KG1 (cell line): ENCODE results near the gene ADGRD1.
"Not testable (repeated sequence)": the region's sequence is repeated elsewhere in the genome, so short reads cannot be mapped to it uniquely, and the experiment has no call there.

ENCODE experiments used
- DNase-seq: peaks from one replicate; lab custom pipeline; 2025; lab: John Stamatoyannopoulos, UW

ADGRD1 gene

DNA sequence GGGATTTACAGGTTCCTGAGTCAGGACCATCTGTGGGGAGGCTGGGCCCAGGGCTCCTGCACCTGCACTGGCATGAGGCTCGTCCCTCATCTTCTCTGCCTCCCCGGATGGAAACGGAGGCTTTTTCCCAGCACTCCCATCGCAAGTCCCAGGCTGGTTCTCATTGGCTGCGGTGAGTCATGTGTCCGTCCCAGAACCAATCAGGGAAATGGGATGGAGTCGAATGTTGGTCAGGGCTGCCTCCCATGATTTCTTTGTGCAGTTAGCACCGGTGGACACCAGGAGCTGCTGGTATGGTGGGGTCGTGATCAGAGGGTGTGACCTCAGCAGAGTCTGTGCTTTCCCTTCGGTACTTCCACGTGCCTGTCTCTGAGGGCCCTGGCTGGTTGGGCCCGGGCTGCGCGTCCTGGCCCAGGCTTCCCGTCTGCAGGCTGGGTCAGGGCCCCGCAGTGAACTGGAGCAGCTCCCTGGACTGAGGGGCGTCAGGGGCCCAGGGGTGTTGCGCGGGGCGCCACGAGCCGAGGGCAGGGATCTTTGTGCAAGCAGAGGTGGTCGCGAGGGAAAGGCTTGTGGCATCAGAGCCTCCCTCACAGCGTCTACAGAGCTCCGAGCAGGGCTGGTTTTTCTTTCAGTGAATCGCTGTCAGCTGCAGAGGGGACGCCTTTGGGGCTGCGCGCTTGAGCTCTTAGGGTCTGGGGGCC, 168.1 kb downstream of the ADGRD1 start:
- DNase-seq: no peak

DNA sequence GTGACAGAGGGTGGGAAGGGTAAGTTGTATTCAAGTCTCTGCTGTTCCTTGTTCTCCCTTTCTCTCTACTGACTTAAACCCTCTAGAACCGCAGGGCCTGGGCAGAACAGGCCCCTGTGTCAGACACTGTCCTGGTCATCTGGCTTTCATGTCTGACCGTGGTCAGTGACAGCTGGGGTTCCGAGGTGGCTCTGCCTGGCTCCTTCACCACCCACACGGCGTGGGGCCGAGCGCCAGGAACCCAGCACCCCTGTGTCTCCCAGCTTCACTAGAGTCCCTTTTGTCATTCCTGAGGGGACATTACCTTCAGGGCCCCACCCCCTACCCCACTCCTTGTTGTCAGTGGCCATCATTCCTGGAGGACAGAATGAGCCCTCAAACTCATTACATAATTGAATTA, 168.9 kb downstream of the ADGRD1 start:
- no peak for DNase-seq

DNA sequence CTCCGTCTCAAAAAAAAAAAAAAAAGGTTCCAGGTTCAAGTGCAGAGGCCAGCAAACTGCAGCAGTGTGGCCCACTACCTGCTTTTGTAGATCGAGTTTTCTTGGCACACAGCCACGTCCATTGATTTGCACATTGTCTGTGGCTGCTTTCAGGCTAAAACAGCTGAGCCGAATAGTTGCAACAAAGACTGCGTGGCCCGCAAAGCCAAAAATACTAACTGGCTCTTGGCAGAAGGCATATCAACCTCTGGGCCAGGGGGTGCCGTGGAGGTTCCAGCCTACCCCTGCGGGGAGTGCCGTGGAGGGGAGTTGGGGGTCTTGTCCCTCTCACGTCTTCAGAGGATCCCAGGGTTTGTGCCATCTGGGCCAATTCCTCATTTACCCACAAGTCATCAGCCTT, 170.1 kb downstream of the ADGRD1 start:
- no peak for DNase-seq

DNA sequence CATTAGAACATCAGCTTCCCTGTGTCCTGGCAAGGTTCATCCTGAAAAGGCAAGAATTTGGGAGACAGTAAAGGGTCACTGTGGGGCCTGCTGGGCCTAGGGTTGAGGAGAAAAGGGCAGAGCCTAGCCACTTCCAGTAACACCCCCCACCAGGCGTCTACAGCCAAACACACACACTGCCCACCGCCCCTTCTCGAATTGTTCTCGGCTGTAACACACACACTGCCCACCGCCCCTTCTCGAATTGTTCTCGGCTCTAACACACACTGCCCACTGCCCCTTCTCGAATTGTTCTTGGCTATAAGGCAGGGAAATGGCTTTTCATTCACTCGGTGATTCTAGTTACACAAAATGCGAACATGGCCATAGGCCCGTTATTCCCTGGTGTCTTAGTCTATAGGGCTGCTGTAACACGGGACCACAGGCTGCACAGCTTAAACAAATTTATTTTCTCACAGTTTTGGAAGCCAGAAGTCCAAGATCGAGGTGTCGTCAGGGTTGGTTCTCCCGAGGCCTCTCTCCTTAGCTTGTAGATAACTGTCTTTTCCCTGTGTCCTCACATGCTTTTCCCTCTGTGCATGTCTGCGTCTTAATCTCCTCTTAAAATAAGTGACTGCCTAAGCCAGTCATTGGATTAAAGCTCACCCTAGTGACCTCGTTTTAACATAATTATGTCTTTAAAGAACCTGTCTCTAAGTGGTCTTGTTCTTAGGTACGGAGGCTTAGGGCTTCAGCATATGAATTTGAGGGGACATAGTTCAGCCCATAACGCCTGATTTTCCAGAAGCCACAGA, 171.0 kb downstream of the ADGRD1 start:
- DNase-seq: no peak

DNA sequence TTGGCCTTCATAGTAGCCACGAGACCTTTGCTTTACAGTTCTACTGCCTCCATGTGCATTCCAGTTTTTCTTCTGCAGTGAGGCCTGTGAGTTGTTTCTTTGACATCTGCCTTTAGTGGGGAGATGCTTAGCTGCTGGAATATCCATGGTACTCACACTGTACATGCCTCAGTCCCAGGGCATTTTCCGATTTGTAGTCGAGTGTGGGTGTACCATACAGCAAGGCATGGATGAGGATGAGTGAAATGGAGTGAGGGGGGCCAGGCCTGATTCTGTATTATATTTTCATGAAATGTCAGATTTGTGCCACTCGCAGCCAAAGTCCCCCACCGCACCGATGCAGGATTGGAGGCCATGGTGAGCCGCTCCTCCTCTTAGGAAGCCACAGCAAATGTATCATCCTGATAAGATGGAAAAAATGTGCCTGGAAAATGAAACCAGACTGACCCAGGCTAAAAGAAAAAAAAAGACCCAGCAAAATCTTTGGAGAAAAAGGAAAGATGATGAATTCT, 173.0 kb downstream of the ADGRD1 start:
- DNase-seq: no peak

DNA sequence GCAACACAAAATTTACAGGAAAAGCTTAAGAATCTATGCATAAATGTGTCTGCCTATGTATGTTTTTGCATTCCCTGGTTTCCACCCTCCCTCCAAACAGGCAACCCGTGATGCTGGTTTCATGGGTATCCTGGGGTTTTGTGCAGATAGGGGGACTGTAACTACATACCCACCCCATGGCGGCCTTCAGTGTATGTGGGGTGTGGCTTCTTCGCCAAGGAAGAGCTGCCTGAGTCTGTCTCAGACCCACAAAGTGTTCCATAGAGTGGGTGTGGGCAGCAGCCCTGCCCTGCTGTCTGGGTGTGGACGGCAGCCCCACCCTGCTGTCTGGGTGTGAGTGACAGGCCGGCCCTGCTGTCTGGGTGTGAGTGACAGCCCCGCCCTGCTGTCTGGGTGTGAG, 174.8 kb downstream of the ADGRD1 start:
- DNase-seq: no peak

DNA sequence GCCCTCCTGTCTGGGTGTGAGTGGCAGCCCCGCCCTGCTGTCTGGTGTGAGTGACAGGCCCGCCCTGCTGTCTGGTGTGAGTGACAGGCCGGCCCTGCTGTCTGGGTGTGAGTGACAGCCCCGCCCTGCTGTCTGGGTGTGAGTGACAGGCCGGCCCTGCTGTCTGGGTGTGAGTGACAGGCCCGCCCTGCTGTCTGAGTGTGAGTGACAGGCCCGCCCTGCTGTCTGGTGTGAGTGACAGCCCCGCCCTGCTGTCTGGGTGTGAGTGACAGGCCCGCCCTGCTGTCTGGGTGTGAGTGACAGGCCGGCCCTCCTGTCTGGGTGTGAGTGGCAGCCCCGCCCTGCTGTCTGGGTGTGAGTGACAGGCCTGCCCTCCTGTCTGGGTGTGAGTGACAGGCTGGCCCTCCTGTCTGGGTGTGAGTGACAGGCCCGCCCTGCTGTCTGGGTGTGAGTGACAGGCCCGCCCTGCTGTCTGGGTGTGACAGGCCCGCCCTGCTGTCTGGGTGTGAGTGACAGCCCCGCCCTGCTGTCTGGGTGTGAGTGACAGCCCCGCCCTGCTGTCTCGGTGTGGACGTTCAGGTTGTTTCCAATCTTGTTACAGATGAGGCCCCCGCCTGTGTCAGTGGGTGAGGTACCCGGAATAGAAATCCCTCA, 175.4 kb downstream of the ADGRD1 start:
- not testable (repeated sequence) for DNase-seq

DNA sequence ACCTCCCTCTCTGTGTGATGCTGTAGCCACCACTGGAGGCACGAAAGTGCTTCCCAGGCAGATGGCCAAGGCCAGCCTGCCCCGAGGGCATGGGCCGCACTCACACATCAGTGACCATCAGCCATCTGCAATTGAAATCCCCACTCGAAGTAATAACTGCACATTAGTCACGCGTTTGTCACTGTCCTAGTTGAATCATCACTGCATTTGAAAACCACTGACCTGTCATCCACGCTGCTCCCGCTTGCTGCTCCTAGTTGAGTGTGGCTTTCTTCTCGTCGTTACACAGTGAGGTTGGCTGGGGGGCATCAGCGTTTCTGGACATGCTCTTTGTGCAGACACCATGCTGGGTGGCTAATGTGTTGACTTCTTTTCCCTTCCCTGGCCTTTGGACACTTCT, 176.1 kb downstream of the ADGRD1 start:
- DNase-seq: no peak

DNA sequence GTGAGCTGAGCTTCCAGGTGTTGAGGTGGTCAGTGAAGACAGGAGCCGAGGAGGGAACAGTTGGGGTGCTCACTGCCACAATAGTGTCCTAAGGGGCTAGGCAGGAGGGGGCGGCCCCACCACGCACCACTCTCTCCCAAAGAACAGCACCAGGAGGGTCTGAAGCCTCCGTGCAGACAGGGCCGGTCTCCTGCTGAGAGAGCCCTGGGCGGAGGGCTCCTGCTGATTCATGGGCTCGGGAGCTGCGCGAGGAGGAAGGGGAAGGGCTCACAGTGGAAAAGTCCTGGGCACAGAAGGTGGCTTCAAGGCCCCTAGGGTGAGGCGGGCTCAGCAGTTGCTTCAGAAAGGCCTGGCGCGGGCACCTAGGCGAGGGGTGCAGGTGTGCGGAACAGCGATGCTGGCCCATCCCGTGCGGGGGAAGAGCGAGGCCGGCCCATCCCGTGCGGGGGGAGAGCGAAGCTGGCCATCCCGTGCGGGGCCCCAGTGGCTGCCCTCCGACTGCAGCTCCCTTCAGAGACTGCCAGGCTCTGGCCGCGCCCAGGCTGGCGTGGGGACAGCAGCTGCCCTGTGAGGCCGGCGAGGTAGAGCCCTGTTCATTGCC, 176.7 kb downstream of the ADGRD1 start:
- no peak for DNase-seq

DNA sequence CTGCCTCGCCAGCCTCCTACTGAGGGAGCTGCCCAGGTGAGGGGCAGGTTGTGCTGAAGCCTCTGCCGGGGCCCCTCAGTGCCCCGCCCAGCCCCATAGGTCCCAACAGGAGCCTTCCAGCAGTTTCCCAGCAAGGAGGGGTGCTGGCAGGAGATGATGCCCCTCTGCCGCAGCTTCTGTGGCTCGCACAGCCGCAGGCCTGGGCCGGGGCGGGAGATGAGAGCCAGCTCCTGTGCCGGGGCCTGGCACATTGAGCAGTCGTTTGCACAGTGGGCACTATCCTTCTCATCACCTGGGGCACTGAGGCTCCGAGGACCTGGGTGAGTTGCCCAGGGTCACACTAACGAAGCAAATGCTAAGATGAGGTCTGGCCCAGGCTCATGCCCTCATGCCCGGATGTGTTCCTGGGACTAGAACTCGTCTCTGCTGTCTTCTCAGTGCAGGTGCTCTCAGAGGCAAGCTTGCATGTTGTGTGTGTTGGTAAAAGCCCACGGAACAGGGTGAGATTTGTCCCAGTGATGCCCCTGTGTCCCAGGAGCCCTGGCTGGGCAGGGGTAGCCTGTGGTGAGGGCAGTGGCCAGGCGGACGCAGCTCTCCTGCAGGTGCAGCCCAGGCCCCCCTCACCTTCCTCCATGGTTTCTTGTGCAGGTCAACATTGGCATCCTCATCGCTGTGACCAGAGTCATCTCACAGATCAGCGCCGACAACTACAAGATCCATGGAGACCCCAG, 177.5 kb downstream of the ADGRD1 start:
- no peak for DNase-seq

DNA sequence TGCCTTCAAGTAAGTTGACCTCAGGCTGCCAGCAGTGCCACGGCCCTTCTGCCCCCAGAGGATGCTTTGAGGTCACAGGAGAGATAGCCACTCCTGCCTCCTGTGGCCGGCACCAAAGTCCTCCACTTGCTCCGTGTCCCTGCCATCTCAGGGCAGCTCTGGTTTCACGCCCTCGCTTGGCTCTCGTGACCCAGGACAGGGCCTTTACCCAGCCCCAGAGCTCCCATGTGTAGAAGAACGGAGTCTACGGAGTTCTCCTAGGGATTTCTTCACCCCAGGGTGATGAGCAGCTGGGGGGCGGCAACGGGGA, 178.1 kb downstream of the ADGRD1 start:
- no peak for DNase-seq

DNA sequence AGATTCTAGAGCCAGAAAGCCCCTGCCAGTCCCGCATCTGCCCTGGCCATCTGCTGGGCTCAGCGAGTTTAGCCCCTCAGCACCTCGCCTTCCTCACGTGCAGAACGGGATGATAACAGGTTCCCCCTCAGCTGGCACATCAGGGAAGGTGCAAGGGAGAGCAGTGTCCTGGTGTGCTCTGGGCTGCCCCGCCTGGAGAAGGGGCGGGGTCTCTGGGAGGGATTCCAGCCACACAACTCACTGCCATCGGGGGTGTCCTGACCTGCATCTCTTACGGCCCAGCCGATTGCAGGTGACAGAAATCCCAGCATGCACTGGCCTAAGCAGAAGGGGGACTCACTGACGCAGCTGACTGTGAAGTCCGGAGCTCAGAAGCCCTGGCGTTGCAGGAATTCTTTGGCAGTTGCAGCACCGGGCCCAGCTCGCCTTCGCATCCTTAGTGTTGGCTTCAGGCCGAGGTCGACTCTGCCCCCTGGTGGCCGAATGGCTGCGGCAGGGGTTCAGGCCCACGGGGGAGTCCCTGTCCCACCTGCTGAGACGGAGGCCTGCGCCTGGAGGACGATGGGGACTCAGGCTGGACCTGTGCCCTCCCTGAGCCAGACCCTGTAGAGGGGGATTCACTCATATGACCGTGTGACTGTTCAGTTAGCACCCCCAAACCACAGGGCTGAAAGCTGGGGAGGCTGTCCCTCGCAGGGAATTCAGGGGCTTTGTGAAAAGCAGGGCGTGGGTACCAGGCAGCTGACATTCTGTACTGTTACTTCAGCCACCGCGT, 178.6 kb downstream of the ADGRD1 start:
- no peak for DNase-seq

DNA sequence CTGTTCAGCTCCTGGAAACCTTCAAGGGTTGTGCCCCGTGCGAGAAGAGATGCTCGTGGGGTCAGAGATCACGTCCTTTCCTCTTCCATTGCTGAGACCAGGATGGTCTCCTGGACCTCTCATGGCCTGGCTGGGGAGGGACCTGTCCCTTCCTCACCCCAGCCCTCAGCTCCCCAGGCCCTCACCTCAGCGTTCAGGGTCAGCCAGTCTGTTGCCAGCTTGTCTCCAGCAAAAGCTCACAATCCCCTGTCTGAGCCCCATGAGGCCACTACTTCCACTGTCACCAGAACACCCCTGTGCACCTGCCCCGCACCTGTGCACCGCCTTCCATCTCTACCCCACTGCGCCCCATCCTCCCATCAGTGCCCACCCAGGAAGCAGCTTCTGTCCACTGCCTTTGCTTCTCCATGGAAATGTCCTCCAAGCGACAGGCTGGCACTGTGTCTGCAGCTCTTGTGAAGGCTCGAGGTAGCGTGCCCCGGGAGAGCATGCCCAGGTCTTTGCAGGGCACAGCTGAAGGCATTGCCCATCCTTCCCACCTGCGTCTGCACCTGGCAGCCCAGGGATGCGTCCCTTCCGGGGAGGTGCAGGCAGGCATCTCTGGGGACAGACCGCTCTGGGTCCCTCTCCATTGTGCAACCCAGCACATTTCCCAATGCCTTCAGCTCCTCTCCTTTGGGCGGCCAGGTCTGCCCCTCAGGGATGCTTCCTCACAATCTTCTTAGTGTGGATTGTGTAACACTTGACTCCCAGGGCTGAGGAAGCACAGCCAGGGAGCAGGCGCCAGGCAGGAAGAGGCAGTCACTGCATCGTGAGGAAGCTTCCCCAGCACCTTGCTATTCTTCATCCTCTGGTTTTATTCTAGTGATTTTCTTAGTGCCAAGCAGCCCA, 179.6 kb downstream of the ADGRD1 start:
- no peak for DNase-seq

DNA sequence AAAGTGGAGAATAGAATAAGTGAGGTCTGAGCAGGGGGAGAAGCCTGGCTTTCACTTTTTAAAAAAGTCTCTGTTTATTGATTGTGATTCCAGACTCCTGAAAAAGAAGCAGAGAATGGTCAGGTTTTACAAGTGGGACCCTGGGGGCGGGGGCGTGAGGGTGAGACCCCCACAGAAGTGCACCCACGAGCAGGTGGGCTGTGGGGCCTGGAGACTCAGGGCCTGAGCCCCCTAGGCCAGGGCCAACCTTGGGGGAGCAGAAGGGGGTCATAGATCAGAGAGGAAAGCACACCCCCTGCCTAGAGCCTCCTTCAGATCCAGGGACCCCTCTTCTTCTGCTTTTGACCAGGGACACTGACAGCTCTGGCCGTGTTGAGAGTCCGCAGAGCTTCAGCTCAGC, 180.3 kb downstream of the ADGRD1 start:
- DNase-seq: no peak

DNA sequence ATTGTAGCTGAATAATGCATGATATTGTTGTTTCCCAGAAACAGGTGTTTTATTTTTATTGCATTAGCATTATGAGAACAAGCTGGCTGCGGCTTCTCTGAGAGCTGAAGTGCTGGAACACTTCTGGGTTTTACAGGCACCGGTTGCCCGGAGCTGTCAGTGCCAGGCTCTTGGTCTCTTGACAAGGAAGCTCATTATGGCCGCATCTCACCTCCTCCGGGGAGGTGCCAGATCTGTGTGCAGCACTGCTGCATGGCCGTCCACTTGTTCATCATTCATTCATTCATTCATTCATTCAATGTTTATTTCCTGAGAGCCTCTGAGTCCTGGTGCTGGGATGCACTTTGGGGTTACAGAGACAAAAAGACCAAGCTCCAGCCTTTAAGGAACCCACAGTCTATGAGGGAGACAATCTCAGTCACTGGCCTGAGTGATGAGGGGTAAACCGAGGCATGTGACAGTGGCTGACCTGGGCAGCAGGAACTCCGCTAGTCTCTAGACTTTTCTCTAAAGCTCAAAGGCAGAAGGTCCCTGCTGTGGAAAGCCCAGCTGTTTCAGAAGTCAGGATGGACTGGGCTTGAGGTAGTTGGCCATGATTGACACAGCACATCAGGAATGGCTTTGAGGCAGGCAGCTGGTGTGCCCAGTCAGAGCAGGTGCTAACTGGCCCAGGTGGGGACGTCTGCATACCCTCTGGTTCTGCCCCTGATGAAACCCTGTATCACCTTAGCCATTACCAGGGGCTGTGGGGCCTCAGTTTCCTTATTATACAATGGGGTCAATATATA, 181.0 kb downstream of the ADGRD1 start:
- DNase-seq: no peak

DNA sequence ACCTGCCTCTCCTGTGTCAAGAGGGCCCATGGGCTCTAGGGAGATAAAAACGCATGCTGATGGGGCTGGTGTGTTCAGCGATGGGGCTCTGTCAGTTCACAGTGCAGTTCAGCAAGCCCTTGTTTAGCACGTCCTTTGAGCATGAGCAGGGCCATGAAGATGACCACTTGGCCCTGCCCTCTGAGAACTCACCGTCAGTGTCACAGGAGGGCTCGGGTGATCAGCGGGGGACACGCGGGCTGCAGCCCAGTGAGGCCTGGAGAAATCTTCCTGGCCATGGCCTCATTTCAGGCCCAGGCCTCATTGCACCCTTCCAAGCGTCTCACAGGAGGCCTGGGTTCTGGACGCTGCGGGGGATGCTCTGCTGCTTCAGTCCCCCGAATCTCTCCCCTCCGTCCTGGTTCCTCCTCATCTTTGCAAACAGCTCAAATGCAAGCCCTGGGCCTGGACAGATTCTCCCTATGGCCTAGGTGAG, 181.6 kb downstream of the ADGRD1 start:
- no peak for DNase-seq

DNA sequence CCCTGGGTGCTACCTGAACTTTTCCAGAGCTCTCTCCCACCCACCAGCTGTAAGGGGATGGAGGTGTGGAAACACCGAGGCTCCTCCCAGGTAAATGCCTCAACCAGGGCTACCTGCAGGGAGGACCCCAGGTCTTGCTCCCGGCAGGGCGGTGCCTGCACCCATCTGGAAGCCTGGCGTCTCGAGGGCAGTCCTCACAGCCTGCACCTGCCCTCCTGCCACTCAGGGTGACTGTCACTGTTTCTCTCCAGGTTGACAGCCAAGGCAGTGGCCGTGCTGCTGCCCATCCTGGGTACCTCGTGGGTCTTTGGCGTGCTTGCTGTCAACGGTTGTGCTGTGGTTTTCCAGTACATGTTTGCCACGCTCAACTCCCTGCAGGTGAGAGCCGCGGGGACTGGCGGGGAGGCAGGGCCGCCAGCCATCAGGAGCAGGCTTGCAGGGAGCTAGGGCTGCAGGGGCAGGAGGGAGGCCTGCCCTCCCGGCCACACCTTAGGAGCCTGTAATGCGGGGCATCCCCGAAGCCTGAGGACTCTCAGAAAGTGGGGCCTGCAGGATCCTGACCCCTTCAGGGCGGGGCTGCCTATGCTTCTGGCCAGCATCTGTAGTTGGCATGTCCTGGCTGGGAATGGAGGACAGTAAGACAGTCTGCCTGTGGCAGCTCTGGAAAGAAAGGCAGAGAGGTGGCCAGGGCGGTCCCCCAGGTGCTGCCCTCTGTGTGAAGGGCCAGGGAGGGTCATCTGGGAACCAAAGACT, 182.3 kb downstream of the ADGRD1 start:
- DNase-seq: no peak

DNA sequence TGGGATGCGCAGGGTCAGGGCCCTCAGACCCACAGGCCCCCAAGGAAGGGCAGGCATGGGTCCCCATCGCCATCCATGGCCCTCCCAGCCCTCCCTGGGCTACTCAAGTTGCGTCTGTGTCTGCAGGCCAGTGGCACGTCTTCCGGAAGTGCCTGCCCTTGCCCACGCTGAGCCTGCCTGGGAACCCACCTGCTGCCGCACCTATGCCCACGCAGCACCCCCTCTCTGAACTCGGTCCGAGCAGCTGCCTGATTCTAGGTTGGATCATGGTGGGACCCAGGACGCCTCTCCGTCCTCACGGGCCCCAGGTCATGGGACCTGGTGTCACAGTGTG, 182.8 kb downstream of the ADGRD1 start:
- DNase-seq: no peak
